ENCODE results near the gene SLC6A8.

Gene SLC6A8

GRCh38 chrX:153671589-153672530 lies 15.9 kb upstream of the SLC6A8 start:
- TF ChIP-seq EGR1 (IDR thresholded peaks at IDR 0.05) (no peak), YY1 (IDR thresholded peaks at IDR 0.05; ENCODE audit: low read depth) (no peak), TAF1 (IDR thresholded peaks at IDR 0.05; ENCODE audit: low read depth) (no peak), RAD21 (IDR thresholded peaks at IDR 0.05; ENCODE audit: low read depth) (no peak), MAX (IDR thresholded peaks at IDR 0.05) (no peak), REST (IDR thresholded peaks at IDR 0.05; ENCODE audit: low read depth) (no peak), CEBPB (IDR thresholded peaks at IDR 0.05) (no peak)

- TF ChIP-seq FOXM1 (IDR thresholded peaks at IDR 0.05; ENCODE audit: borderline replicate concordance, low read depth): no peak
- TF ChIP-seq NFIC (IDR thresholded peaks at IDR 0.05): no peak
- no peak for TF ChIP-seq TEAD4 (IDR thresholded peaks at IDR 0.05)
- TF ChIP-seq EGR1 (IDR thresholded peaks at IDR 0.05): 0 out of 2 replicates have a peak, but pooled peaks have one; percentile 47
Observed at GRCh38 chrX:153672531-153673427, 14.9 kb upstream of the SLC6A8 start.

GRCh38 chrX:153673428-153674218 lies 14.1 kb upstream of the SLC6A8 start, which contains the start of gene PNCK:
PNCK (minus strand) TSS chrX:153673813; CDS start chrX:153673076, 737 bp downstream.
- TF ChIP-seq TCF12 (IDR thresholded peaks at IDR 0.05; ENCODE audit: low read depth) (no peak), CREB1 (IDR thresholded peaks at IDR 0.05; ENCODE audit: low read depth) (no peak), TEAD4 (IDR thresholded peaks at IDR 0.05) (no peak), ZBTB7A (IDR thresholded peaks at IDR 0.05; ENCODE audit: low read depth) (no peak), EP300 (IDR thresholded peaks at IDR 0.05; ENCODE audit: borderline replicate concordance) (no peak), RAD21 (IDR thresholded peaks at IDR 0.05; ENCODE audit: low read depth) (no peak), NFIC (IDR thresholded peaks at IDR 0.05) (no peak), FOXM1 (IDR thresholded peaks at IDR 0.05; ENCODE audit: borderline replicate concordance, low read depth) (no peak), YY1 (IDR thresholded peaks at IDR 0.05; ENCODE audit: low read depth) (no peak), REST (IDR thresholded peaks at IDR 0.05; ENCODE audit: low read depth) (no peak), TAF1 (IDR thresholded peaks at IDR 0.05; ENCODE audit: low read depth) (no peak), CEBPB (IDR thresholded peaks at IDR 0.05) (no peak), USF1 (IDR thresholded peaks at IDR 0.05) (no peak), MAX (IDR thresholded peaks at IDR 0.05) (no peak), EGR1 (IDR thresholded peaks at IDR 0.05) (no peak)

GRCh38 chrX:153674219-153674851 lies 13.4 kb upstream of the SLC6A8 start:
- TF ChIP-seq EP300 (IDR thresholded peaks at IDR 0.05; ENCODE audit: borderline replicate concordance) (no peak), CREB1 (IDR thresholded peaks at IDR 0.05; ENCODE audit: low read depth) (no peak), TCF12 (IDR thresholded peaks at IDR 0.05; ENCODE audit: low read depth) (no peak)

- no peak for TF ChIP-seq EP300 (IDR thresholded peaks at IDR 0.05; ENCODE audit: borderline replicate concordance)
- TF ChIP-seq CEBPB (IDR thresholded peaks at IDR 0.05): no peak
- no peak for TF ChIP-seq CREB1 (IDR thresholded peaks at IDR 0.05; ENCODE audit: low read depth)
- TF ChIP-seq REST (IDR thresholded peaks at IDR 0.05; ENCODE audit: low read depth): no peak
- no peak for TF ChIP-seq ZBTB7A (IDR thresholded peaks at IDR 0.05; ENCODE audit: low read depth)
- TF ChIP-seq YY1 (IDR thresholded peaks at IDR 0.05; ENCODE audit: low read depth): no peak
- TF ChIP-seq TCF12 (IDR thresholded peaks at IDR 0.05; ENCODE audit: low read depth): no peak
- TF ChIP-seq TAF1 (IDR thresholded peaks at IDR 0.05; ENCODE audit: low read depth): no peak
- no peak for TF ChIP-seq RAD21 (IDR thresholded peaks at IDR 0.05; ENCODE audit: low read depth)
- no peak for TF ChIP-seq USF1 (IDR thresholded peaks at IDR 0.05)
- TF ChIP-seq EGR1 (IDR thresholded peaks at IDR 0.05): no peak
- no peak for TF ChIP-seq TEAD4 (IDR thresholded peaks at IDR 0.05)
- TF ChIP-seq MAX (IDR thresholded peaks at IDR 0.05): no peak
- TF ChIP-seq FOXM1 (IDR thresholded peaks at IDR 0.05; ENCODE audit: borderline replicate concordance, low read depth): no peak
- no peak for TF ChIP-seq NFIC (IDR thresholded peaks at IDR 0.05)
Observed at GRCh38 chrX:153681175-153681574, 6.6 kb upstream of the SLC6A8 start.

Measured in Ishikawa (cell line).